Measurements from ENCODE around the gene RFX1.

- TF ChIP-seq CTCF (IDR thresholded peaks at IDR 0.05; ENCODE audit: low read depth, low read length) (no peak), EZH2phosphoT487 (IDR thresholded peaks at IDR 0.05; ENCODE audit: low read depth) (no peak)
Observed at GRCh38 chr19:13968383-13968935, 37.7 kb downstream of the RFX1 start.

Measured in OCI-LY3 (cell line).